SU-DHL-6 (cell line): ENCODE results near the gene DIO3.

Experiments
- H2AFZ ChIP-seq: fragments of 200-600 bp; sonication (generic); 2 replicates; pipeline ENCODE4 v1.6.1; 2014; ENCODE audit warnings: low read depth, mild to moderate bottlenecking, moderate library complexity, mixed read lengths, antibody characterized with exemption, low read length; ENCODE audit not compliant: severe bottlenecking
- H3F3A ChIP-seq: fragments of 200-600 bp; shearing (Covaris generic); 2 replicates; pipeline ENCODE4 v1.6.0; 2016; ENCODE audit warnings: antibody characterized with exemption, mild to moderate bottlenecking; ENCODE audit not compliant: insufficient read depth
- H3K27ac ChIP-seq: fragments of 200-600 bp; sonication (generic); 2 replicates; pipeline ENCODE4 v1.5.1; 2016; ENCODE audit warnings: low read depth, mild to moderate bottlenecking, low read length, moderate library complexity, mixed read lengths
- H3K27me3 ChIP-seq: fragments of 200-600 bp; sonication (generic), shearing (Covaris generic); 2 replicates; pipeline ENCODE4 v1.6.0; 2014; ENCODE audit warnings: mild to moderate bottlenecking, low read length
- H3K36me3 ChIP-seq: fragments of 200-600 bp; sonication (generic); 2 replicates; pipeline ENCODE4 v1.6.1; 2014; ENCODE audit warnings: mild to moderate bottlenecking, low read length, mixed read lengths
- H3K4me2 ChIP-seq: fragments of 300-600, 200-600 bp; shearing (Covaris generic), sonication (generic); 2 replicates; pipeline ENCODE4 v1.6.0; 2014; ENCODE audit warnings: low read length, low read depth, mild to moderate bottlenecking; ENCODE audit not compliant: poor library complexity, severe bottlenecking
- H3K4me3 ChIP-seq: fragments of 200-600 bp; sonication (generic); 2 replicates; pipeline ENCODE4 v1.5.1; 2014; ENCODE audit warnings: antibody characterized with exemption, low read length, mild to moderate bottlenecking, mixed read lengths; ENCODE audit not compliant: insufficient read depth, poor library complexity, severe bottlenecking
- H3K79me2 ChIP-seq: fragments of 200-600 bp; sonication (generic); 2 replicates; pipeline ENCODE4 v1.6.1; 2014; ENCODE audit warnings: mild to moderate bottlenecking, low read length, moderate library complexity; ENCODE audit not compliant: insufficient read depth
- H3K9ac ChIP-seq: fragments of 200-600 bp; sonication (generic); 2 replicates; pipeline ENCODE4 v1.7.0; 2014; ENCODE audit warnings: mild to moderate bottlenecking, low read length
- H3K9me2 ChIP-seq: fragments of 200-600 bp; sonication (generic); replicated peaks from 2 replicates; pipeline ENCODE4 v1.6.1; 2014; ENCODE audit warnings: low read length; ENCODE audit not compliant: insufficient read depth
- H3K9me3 ChIP-seq: fragments of 200-600 bp; sonication (generic); 2 replicates; pipeline ENCODE4 v1.6.1; 2014; ENCODE audit warnings: low read length, mixed read lengths; ENCODE audit not compliant: insufficient read depth
- H4K20me1 ChIP-seq: fragments of 200-600 bp; sonication (generic); 2 replicates; pipeline ENCODE4 v1.6.1; 2014; ENCODE audit warnings: low read depth, mild to moderate bottlenecking, antibody characterized with exemption, low read length, moderate library complexity, mixed read lengths
- EZH2phosphoT487 ChIP-seq: fragments of 200-600 bp; sonication (generic), shearing (Covaris generic); conservative IDR thresholded peaks from 2 replicates; pipeline ENCODE4 v1.6.1; 2018; ENCODE audit warnings: mild to moderate bottlenecking, antibody characterized with exemption, low read length, moderate library complexity, mixed read lengths
- TF ChIP-seq, protein P1 (sequence below): fragments of 200-600 bp; sonication (generic); IDR thresholded peaks from one replicate; pipeline ENCODE4 v1.5.1; 2017; ENCODE audit warnings: antibody characterized with exemption, mild to moderate bottlenecking, low read length, moderate library complexity; ENCODE audit not compliant: insufficient read depth, poor library complexity, severe bottlenecking

The DIO3 gene

DNA sequence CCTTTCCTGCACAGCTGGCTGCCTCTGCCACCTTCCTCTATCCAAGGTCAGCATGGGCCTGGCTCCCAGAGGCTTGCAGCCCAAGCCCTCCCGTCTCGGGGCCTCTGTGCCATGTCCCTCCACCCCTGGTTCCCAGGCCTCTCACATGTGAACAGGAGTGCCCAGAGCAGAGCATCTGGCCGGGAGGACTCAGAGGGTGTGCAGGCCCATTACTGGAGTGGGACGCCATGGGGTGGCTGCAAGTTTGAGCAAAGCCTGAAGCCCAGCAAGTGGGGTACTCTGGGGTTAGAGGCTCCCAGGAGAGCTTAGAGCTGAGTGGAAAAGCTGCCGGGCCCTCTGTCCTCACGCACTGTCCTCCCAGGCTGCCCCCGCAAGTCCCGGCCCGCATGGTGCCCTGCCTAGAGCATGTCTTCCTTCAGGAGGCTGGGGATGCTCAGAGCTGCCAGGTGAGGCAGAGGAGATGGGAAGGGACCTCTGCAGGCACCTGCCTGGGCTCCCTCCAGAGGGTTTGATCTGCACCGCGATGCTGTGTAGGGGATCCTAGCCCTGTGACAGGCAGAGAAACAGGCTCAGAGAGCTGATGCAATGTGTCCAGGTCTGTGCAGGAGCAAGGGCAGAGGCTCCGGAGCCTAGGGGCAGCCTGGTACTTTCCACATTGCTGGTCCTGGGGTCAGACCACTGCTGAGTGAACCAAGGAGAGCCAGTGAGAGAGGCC, 39.8 kb downstream of the DIO3 start:
- Histone ChIP-seq H3K9ac (no peak overlapping the region), H3K4me2 (no peak overlapping the region), H3K9me3 (no peaks in the 10 kb centered on the region), H3K27me3 (no peaks in the 10 kb centered on the region), H3K9me2 (no peaks in the 10 kb centered on the region), H4K20me1 (no peaks in the 10 kb centered on the region), H3K36me3 (no peaks in the 10 kb centered on the region), H3K4me3 (no peak overlapping the region), H3K79me2 (no peaks in the 10 kb centered on the region), H2AFZ (no peak overlapping the region), H3F3A (no peaks in the 10 kb centered on the region), H3K27ac (no peak overlapping the region)
- no peak for TF ChIP-seq EZH2phosphoT487
- TF ChIP-seq, protein P1, sequence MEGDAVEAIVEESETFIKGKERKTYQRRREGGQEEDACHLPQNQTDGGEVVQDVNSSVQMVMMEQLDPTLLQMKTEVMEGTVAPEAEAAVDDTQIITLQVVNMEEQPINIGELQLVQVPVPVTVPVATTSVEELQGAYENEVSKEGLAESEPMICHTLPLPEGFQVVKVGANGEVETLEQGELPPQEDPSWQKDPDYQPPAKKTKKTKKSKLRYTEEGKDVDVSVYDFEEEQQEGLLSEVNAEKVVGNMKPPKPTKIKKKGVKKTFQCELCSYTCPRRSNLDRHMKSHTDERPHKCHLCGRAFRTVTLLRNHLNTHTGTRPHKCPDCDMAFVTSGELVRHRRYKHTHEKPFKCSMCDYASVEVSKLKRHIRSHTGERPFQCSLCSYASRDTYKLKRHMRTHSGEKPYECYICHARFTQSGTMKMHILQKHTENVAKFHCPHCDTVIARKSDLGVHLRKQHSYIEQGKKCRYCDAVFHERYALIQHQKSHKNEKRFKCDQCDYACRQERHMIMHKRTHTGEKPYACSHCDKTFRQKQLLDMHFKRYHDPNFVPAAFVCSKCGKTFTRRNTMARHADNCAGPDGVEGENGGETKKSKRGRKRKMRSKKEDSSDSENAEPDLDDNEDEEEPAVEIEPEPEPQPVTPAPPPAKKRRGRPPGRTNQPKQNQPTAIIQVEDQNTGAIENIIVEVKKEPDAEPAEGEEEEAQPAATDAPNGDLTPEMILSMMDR, result no peak

DNA sequence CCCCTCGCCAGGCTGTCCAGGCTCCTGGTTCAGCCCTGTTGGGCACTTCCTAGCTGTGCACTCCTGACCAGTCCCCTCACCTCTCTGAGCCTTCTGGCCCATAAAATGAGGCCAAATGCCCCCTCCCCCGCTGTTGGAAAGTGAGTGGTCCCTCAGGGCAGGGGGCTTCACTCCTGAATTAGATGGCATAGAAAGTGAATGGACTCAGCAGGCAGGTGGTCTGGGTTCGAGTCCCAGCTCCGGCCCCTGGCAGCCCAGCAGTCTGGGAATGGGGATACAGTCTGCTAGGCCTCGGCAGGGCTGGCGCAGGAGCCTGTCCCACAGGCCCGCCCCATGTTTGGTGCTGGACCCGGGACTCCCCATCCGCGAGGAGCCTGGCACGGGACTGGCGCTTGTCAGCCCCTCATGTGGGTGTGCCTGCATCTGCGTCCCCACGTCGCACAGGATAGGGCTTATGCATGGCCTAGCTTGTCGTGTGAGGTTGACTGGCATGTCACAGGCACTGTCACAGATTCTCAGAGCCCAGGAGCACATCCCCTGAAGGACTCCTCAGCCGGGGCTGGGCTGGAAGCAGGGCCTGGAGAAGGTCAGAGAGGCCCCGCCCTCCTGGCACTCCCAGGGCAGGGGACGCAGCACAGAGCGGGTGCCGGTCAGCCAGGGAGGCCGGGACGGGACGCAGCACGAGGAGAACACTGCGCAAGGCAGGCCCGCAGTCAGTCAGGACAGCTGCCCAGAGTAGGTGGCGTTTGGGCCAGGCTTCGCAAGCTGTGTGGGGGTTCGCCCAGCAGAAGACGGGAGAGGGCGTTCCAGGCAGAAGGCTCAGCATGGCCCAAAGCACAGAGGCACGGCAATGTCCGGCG, 40.5 kb downstream of the DIO3 start:
- Histone ChIP-seq H3F3A (no peaks in the 10 kb centered on the region), H3K9ac (no peak overlapping the region), H3K4me2 (no peak overlapping the region), H4K20me1 (no peaks in the 10 kb centered on the region), H3K9me2 (no peaks in the 10 kb centered on the region), H3K27me3 (no peaks in the 10 kb centered on the region), H2AFZ (no peak overlapping the region), H3K36me3 (no peaks in the 10 kb centered on the region), H3K4me3 (no peak overlapping the region), H3K27ac (no peak overlapping the region), H3K9me3 (no peaks in the 10 kb centered on the region), H3K79me2 (no peaks in the 10 kb centered on the region)
- TF ChIP-seq EZH2phosphoT487, result no peak
- TF ChIP-seq, protein P1, result no peak

DNA sequence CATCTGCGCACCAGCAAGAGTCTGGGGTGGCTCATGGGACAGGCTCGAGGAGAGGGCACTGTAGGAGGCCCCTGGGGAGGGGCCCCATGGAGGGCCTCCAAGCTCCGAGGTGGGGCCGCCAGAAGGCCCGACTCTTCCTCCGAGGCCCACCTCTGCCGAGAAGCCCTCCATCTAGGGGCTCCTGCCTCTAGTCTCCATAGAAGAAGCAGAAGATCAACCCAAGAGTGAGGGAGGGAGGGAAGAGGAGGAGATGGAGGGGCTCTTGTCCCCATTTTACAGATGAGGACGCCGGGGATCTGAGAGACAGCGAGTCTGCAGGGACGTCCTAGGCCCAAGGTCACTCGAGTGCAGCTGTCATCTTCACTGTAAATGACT, 41.2 kb downstream of the DIO3 start:
- Histone ChIP-seq H3K9me2 (no peaks in the 10 kb centered on the region), H3K9me3 (no peaks in the 10 kb centered on the region), H3F3A (no peaks in the 10 kb centered on the region), H3K4me2 (no peak overlapping the region), H3K4me3 (no peak overlapping the region), H3K79me2 (no peaks in the 10 kb centered on the region), H3K27ac (no peak overlapping the region), H3K27me3 (no peaks in the 10 kb centered on the region), H4K20me1 (no peaks in the 10 kb centered on the region), H3K9ac (no peak overlapping the region), H2AFZ (no peak overlapping the region), H3K36me3 (no peaks in the 10 kb centered on the region)
- TF ChIP-seq EZH2phosphoT487, result no peak
- TF ChIP-seq, protein P1, result no peak
